ENCODE data around the gene SIL1.
"Not testable (repeated sequence)": the region's sequence is repeated elsewhere in the genome, so short reads cannot be mapped to it uniquely, and the experiment has no call there.

DNA sequence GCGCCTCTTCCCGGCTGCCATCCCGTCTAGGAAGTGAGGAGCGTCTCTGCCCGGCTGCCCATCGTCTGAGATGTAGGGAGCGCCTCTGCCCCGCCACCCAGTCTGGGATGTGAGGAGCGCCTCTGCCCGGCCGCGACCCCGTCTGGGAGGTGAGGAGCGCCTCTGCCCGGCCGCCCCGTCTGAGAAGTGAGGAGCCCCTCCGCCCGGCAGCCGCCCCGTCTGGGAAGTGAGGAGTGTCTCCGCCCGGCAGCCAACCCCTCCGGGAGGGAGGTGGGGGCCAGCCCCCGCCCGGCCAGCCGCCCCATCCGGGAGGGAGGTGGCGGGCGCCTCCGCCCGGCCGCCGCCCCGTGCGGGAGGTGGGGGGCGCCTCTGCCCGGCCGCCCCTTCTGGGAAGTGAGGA lies 85.8 kb downstream of the SIL1 start:
- not testable (repeated sequence) for TF ChIP-seq POLR2A, CTCF (IDR thresholded peaks at IDR 0.05)

Data from vagina (tissue), 2 donors.